ENCODE data around the gene ITGA11.

DNA sequence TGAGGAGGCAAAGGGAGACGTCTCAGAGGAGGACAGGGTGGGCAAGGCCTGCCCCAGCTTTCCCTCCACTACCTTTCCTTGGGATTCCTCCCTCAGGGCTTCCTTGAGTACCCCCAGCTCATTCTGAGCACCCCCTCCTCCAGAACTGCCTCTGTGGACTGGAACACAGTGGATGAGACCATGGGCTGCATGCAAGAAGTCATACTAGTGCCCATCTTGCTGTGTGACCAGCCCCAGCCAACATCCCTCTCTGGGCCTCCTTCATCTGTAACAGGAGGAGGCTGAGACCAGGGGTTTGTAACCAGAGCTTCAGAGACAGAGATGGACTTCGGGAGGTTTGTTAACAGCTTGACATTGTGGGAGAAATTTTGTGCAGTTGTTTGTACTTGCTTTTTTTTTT lies 128.8 kb downstream of the ITGA11 start:
- TF ChIP-seq, protein P1, sequence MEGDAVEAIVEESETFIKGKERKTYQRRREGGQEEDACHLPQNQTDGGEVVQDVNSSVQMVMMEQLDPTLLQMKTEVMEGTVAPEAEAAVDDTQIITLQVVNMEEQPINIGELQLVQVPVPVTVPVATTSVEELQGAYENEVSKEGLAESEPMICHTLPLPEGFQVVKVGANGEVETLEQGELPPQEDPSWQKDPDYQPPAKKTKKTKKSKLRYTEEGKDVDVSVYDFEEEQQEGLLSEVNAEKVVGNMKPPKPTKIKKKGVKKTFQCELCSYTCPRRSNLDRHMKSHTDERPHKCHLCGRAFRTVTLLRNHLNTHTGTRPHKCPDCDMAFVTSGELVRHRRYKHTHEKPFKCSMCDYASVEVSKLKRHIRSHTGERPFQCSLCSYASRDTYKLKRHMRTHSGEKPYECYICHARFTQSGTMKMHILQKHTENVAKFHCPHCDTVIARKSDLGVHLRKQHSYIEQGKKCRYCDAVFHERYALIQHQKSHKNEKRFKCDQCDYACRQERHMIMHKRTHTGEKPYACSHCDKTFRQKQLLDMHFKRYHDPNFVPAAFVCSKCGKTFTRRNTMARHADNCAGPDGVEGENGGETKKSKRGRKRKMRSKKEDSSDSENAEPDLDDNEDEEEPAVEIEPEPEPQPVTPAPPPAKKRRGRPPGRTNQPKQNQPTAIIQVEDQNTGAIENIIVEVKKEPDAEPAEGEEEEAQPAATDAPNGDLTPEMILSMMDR (IDR thresholded peaks at IDR 0.05) = no peak
- TF ChIP-seq POLR2AphosphoS5 (IDR thresholded peaks at IDR 0.05) = no peak

Data from breast epithelium (tissue), 3 donors.